ENCODE measurements around the gene SLC39A9.
"Not testable (repeated sequence)": the region's sequence is repeated elsewhere in the genome, so short reads cannot be mapped to it uniquely, and the experiment has no call there.

- TF ChIP-seq CTCF, POLR2A, POLR2AphosphoS5, EP300 (IDR thresholded peaks at IDR 0.05): not testable (repeated sequence)
Measured at GRCh38 chr14:69498286-69498685, 99.8 kb downstream of the SLC39A9 start.

All from gastroesophageal sphincter (tissue), 3 donors.